Liver (tissue), 3 donors: ENCODE measurements around the gene DCLK2.

Experiments
- RAD21 ChIP-seq, 2 donors: IDR thresholded peaks; 2 replicates each; pipeline ENCODE4 v1.6.1; 2016; ENCODE audit warnings: antibody characterized with exemption in 2 of 2, mild to moderate bottlenecking in 2 of 2
- TF ChIP-seq, protein P1 (sequence below): IDR thresholded peaks from 2 replicates; pipeline ENCODE4 v1.6.1; 2016; ENCODE audit warnings: antibody characterized with exemption
- TF ChIP-seq, protein P2 (sequence below): fragments of 150-350 bp; IDR thresholded peaks from 2 replicates; pipeline ENCODE4 v1.5.1; 2017; ENCODE audit warnings: improper control_type of control experiment, low read depth, low read length; ENCODE audit not compliant: missing input control
- donor health status: healthy.
- donor health status: healthy.

DNA sequence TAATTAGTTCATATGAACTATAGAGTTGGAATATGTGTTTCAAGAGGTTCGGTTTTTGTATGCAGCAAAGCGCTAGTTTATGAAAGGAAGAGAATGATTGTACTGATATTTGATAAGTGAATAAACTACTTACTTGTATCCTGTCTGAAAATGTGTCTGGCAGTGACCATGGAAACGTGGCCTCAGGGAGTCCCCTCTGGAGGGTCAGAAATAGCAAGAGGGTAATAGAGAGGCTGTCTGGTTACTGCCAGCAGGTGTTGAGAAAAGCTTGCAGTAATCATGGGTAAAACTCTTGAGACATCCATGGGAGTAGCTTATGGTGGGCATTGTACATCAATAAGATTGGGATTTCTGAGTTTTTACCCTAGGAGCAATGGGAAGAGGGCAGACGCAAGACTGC lies 77.1 kb downstream of the DCLK2 start:
- TF ChIP-seq, protein P1, sequence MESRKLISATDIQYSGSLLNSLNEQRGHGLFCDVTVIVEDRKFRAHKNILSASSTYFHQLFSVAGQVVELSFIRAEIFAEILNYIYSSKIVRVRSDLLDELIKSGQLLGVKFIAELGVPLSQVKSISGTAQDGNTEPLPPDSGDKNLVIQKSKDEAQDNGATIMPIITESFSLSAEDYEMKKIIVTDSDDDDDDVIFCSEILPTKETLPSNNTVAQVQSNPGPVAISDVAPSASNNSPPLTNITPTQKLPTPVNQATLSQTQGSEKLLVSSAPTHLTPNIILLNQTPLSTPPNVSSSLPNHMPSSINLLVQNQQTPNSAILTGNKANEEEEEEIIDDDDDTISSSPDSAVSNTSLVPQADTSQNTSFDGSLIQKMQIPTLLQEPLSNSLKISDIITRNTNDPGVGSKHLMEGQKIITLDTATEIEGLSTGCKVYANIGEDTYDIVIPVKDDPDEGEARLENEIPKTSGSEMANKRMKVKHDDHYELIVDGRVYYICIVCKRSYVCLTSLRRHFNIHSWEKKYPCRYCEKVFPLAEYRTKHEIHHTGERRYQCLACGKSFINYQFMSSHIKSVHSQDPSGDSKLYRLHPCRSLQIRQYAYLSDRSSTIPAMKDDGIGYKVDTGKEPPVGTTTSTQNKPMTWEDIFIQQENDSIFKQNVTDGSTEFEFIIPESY: no peak
- TF ChIP-seq, protein P2, sequence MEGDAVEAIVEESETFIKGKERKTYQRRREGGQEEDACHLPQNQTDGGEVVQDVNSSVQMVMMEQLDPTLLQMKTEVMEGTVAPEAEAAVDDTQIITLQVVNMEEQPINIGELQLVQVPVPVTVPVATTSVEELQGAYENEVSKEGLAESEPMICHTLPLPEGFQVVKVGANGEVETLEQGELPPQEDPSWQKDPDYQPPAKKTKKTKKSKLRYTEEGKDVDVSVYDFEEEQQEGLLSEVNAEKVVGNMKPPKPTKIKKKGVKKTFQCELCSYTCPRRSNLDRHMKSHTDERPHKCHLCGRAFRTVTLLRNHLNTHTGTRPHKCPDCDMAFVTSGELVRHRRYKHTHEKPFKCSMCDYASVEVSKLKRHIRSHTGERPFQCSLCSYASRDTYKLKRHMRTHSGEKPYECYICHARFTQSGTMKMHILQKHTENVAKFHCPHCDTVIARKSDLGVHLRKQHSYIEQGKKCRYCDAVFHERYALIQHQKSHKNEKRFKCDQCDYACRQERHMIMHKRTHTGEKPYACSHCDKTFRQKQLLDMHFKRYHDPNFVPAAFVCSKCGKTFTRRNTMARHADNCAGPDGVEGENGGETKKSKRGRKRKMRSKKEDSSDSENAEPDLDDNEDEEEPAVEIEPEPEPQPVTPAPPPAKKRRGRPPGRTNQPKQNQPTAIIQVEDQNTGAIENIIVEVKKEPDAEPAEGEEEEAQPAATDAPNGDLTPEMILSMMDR: no peak
- TF ChIP-seq RAD21 (IDR thresholded peaks at IDR 0.05): no peak
